Ovary (tissue), 3 donors: ENCODE measurements around the gene KRTAP5-3.

Experiments
- EP300 ChIP-seq: sonication (generic); formaldehyde crosslinking; IDR thresholded peaks from one replicate; pipeline ENCODE4 v1.6.1; 2017; ENCODE audit warnings: antibody characterized with exemption
- POLR2A ChIP-seq: fragments of 450-650 bp; IDR thresholded peaks from one replicate; pipeline ENCODE4 v1.6.1; 2017; ENCODE audit warnings: antibody characterized with exemption, mild to moderate bottlenecking, moderate library complexity
- TF ChIP-seq, protein P1 (sequence below), 3 donors: fragments of 450-650 bp in 2 of 3; fragments of 200-600 bp in 1 of 3; IDR thresholded peaks; one replicate each; pipeline versions ENCODE4 v1.5.1 to v1.8.0; 2016 to 2022; ENCODE audit warnings: antibody characterized with exemption in 3 of 3, mild to moderate bottlenecking in 1 of 3
- donor health status: DM: no; HTN: no; CAD: no.

DNA sequence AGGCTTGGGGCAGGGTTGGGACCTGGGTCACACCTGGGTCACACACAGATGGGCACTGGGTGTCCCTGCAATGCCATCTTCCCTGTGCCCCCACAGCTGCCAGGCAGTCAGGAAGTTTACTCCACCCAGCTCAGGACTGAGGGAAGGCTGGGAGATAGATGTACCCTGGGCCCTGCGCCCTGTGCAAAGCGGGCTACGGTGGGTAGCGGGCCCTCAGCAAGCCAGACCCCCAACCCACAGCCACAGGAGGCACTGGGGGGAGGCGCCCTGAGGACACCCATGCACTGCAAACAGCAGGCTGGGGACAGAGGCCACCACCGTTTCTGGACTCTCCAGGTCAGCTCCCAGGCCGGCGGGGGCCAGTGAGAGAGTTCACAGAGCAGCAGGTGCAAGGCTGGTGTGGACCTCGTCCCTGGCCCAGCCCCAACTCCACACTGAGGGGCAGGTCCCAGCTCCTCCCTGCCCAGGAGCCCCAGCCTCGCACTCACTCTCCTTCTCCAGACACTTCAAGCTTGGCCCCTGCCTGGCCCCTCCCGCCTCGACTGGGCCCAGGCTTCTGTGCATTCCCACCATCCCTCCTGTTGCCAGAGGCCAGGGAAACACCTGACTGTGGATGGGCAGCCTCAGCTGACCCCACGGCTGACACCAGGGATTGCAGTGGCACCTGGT lies 41.1 kb downstream of the KRTAP5-3 start:
- no peak for TF ChIP-seq EP300
- TF ChIP-seq, protein P1, sequence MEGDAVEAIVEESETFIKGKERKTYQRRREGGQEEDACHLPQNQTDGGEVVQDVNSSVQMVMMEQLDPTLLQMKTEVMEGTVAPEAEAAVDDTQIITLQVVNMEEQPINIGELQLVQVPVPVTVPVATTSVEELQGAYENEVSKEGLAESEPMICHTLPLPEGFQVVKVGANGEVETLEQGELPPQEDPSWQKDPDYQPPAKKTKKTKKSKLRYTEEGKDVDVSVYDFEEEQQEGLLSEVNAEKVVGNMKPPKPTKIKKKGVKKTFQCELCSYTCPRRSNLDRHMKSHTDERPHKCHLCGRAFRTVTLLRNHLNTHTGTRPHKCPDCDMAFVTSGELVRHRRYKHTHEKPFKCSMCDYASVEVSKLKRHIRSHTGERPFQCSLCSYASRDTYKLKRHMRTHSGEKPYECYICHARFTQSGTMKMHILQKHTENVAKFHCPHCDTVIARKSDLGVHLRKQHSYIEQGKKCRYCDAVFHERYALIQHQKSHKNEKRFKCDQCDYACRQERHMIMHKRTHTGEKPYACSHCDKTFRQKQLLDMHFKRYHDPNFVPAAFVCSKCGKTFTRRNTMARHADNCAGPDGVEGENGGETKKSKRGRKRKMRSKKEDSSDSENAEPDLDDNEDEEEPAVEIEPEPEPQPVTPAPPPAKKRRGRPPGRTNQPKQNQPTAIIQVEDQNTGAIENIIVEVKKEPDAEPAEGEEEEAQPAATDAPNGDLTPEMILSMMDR (IDR thresholded peaks at IDR 0.05) = no peak
- no peak for TF ChIP-seq POLR2A
